GM21390 (cell line): ENCODE results near the gene TYW1B.
"Not testable (repeated sequence)": the region's sequence is repeated elsewhere in the genome, so short reads cannot be mapped to it uniquely, and the experiment has no call there.

Experiments used
- ATAC-seq: cut with Tn5 transposase; IDR thresholded peaks from one replicate; pipeline ENCODE4 v1.9.1; 2021; ENCODE audit not compliant: unreplicated experiment

TYW1B gene

GRCh38 chr7:72816370-72817157 lies 11.4 kb downstream of the TYW1B start:
- not testable (repeated sequence) for ATAC-seq

GRCh38 chr7:72810437-72810836 lies 17.6 kb downstream of the TYW1B start:
- ATAC-seq: not testable (repeated sequence)

DNA sequence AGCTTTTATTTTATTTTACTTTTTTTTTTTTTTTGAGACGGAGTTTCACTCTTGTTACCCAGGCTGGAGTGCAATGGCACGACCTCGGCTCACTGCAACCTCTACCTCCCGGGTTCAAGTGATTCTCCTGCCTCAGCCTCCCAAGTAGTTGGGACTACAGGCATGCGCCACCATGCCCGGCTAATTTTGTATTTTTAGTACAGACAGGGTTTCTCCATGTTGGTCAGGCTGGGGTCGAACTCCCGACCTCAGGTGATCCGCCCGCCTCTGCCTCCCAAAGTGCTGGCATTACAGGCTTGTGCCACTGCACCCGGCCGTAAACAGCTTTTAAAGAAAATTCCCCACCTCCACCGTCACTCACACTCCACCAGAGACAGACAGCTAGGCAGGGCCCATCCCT lies 19.5 kb downstream of the TYW1B start:
- not testable (repeated sequence) for ATAC-seq

GRCh38 chr7:72806851-72807250 lies 21.1 kb downstream of the TYW1B start:
- not testable (repeated sequence) for ATAC-seq

- ATAC-seq: no peak
Observed at GRCh38 chr7:72805526-72806494, 22.2 kb downstream of the TYW1B start.

- ATAC-seq: not testable (repeated sequence)
Observed at GRCh38 chr7:72803778-72804177, 24.2 kb downstream of the TYW1B start.

DNA sequence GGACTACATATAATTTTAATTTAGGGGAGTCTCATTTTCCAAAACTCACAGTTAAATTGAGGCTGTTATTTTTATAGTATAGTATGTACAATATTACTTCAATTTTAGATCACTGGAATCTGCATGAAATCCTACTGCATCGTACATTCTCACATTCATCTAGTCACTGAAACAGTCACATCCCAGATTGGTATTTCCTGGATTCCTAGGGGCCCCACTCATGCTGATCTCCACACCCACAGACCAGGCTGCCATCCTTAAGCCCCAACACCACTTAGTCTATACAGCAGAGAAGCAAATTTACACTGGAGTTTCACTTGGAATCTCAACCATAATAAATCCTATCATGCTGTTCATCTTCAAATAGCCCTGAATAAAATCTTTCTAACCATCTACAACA lies 26.4 kb downstream of the TYW1B start:
- ATAC-seq: not testable (repeated sequence)

DNA sequence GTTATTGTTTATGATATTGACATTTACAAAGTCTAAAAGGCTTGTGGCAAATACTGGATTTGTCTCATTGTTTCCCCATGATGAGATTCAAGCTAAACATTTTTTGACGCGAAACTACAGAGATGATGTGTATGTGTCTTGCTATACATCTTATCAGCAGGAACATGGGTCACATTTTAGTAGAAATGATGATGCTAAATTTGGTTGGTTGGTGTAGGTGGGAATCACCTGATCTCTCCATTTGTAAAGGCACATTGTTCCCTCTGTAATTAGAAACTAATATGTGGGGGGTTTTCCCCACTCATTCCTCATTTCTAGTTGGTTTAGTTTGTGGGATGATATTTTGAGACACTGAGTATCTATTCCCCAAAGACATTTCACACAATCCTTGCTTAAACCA lies 32.6 kb downstream of the TYW1B start:
- ATAC-seq: not testable (repeated sequence)

GRCh38 chr7:72793791-72794190 lies 34.2 kb downstream of the TYW1B start:
- ATAC-seq: no peak

GRCh38 chr7:72790698-72791060 lies 37.3 kb downstream of the TYW1B start:
- ATAC-seq: not testable (repeated sequence)

DNA sequence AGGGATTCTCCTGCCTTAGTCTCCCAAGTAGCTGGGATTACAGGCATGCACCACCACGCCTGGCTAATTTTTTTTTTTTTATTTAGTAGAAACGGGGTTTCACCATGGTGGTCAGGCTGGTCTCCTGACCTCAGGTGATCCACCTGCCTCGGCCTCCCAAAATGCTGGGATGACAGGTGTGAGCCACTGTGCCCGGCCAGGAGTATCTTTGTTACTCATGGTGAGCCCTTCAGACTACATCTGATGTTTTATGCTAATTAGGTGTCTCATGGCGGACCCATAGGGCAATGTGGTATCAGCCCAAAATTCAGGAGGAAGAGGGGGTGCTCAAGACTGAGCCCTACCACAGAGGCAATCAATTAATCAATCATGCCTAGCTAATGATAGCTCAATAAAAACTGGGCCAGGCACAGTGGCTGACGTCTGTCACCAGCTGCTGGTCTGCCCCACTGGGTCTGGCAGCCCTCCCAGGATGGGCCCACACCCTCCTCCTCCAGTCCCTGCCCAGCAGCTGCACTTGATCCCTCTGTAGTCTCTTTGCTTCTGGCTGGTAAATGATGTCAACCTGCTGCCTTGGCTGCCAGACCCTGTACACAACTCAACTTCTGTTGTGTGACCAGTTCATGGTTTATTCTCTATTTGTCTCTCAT lies 37.8 kb downstream of the TYW1B start:
- ATAC-seq: not testable (repeated sequence)

- ATAC-seq: no peak
Observed at GRCh38 chr7:72785166-72785955, 42.6 kb downstream of the TYW1B start.

- not testable (repeated sequence) for ATAC-seq
Observed at GRCh38 chr7:72783601-72784370, 44.2 kb downstream of the TYW1B start.

- no peak for ATAC-seq
Observed at GRCh38 chr7:72781631-72782030, 46.4 kb downstream of the TYW1B start.

- no peak for ATAC-seq
Observed at GRCh38 chr7:72781161-72781560, 46.8 kb downstream of the TYW1B start.

DNA sequence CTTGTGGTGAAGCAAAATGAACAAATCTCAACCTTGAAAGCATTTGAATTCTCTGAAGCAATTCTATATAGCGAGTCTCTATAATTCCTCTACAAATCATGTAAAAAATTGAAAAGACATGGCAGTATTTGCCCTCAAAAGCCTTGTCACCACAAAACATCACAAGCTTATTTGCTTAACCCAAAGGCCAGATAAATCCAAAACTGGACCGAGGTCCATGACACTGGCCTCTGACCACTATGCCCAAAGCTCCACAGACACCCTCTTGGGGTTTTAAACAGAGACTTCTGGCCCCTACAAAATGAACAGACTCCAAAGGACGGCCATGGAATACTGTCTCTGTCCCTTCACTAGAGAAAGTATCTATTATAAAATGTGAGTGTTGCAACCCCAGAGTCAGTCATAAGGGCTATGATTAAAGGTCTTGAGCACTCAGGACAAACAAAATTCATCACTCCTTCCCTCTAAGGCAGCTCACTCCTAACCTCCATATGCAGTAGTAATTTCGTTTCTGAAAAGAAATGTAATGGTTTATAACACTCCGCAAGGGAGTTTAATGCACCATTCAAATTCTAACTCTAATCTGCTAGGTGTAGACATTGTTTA lies 47.6 kb downstream of the TYW1B start:
- ATAC-seq: not testable (repeated sequence)

GRCh38 chr7:72777167-72777566 lies 50.8 kb downstream of the TYW1B start:
- ATAC-seq: not testable (repeated sequence)

GRCh38 chr7:72772627-72773026 lies 55.4 kb downstream of the TYW1B start:
- not testable (repeated sequence) for ATAC-seq

- ATAC-seq: not testable (repeated sequence)
Observed at GRCh38 chr7:72766994-72767393, 61.0 kb downstream of the TYW1B start.
